Measurements from ENCODE around the gene WWC1.

DNA sequence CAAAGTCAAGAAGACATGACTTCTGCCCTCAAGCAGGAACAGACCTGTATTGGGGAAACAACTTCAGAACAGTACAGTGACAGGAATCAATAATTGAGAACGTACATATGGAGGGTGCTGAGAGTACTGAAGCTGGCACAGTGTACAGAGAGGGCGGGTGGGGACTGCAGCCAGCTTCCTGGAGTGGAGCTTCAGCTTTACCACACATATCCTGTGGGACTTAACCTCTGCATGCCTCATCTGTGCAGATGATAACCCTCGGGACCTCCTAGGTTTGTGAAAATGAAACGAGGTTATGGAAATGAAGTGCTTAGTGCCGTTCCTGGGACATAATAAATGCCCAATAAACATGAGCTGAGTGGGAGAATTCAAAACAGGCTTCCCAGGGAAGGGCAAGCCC is 172.8 kb downstream of the WWC1 start:
- TF ChIP-seq, protein P1, sequence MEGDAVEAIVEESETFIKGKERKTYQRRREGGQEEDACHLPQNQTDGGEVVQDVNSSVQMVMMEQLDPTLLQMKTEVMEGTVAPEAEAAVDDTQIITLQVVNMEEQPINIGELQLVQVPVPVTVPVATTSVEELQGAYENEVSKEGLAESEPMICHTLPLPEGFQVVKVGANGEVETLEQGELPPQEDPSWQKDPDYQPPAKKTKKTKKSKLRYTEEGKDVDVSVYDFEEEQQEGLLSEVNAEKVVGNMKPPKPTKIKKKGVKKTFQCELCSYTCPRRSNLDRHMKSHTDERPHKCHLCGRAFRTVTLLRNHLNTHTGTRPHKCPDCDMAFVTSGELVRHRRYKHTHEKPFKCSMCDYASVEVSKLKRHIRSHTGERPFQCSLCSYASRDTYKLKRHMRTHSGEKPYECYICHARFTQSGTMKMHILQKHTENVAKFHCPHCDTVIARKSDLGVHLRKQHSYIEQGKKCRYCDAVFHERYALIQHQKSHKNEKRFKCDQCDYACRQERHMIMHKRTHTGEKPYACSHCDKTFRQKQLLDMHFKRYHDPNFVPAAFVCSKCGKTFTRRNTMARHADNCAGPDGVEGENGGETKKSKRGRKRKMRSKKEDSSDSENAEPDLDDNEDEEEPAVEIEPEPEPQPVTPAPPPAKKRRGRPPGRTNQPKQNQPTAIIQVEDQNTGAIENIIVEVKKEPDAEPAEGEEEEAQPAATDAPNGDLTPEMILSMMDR (IDR thresholded peaks at IDR 0.05 in 2 of 3, conservative IDR thresholded peaks at IDR 0.05 in 1 of 3; ENCODE audit: control insufficient read depth in 2 of 3, extremely low read depth in 1 of 3, insufficient read depth in 1 of 3, low read depth in 3 of 3, low read length in 3 of 3): no peak
- no peak for TF ChIP-seq NFYA (IDR thresholded peaks at IDR 0.05; ENCODE audit: borderline replicate concordance, low read depth, low read length)
- TF ChIP-seq, protein P2, sequence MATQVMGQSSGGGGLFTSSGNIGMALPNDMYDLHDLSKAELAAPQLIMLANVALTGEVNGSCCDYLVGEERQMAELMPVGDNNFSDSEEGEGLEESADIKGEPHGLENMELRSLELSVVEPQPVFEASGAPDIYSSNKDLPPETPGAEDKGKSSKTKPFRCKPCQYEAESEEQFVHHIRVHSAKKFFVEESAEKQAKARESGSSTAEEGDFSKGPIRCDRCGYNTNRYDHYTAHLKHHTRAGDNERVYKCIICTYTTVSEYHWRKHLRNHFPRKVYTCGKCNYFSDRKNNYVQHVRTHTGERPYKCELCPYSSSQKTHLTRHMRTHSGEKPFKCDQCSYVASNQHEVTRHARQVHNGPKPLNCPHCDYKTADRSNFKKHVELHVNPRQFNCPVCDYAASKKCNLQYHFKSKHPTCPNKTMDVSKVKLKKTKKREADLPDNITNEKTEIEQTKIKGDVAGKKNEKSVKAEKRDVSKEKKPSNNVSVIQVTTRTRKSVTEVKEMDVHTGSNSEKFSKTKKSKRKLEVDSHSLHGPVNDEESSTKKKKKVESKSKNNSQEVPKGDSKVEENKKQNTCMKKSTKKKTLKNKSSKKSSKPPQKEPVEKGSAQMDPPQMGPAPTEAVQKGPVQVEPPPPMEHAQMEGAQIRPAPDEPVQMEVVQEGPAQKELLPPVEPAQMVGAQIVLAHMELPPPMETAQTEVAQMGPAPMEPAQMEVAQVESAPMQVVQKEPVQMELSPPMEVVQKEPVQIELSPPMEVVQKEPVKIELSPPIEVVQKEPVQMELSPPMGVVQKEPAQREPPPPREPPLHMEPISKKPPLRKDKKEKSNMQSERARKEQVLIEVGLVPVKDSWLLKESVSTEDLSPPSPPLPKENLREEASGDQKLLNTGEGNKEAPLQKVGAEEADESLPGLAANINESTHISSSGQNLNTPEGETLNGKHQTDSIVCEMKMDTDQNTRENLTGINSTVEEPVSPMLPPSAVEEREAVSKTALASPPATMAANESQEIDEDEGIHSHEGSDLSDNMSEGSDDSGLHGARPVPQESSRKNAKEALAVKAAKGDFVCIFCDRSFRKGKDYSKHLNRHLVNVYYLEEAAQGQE (IDR thresholded peaks at IDR 0.05; ENCODE audit: low read depth, low read length): no peak
- no peak for TF ChIP-seq CREM (IDR thresholded peaks at IDR 0.05; ENCODE audit: low read depth)
- TF ChIP-seq EZH2 (IDR thresholded peaks at IDR 0.05; ENCODE audit: borderline replicate concordance, control insufficient read depth, low read depth, low read length): no peak
- TF ChIP-seq TAF1 (IDR thresholded peaks at IDR 0.05; ENCODE audit: borderline replicate concordance, low read depth, low read length): no peak
